ENCODE data around the gene CYTH1.

The CYTH1 gene

GRCh38 chr17:78737332-78737731 lies 44.7 kb downstream of the CYTH1 start:
- no peak for DNase-seq (ENCODE audit: extremely low spot score)
- ChIA-PET CTCF (interaction anchor here (2.2 kb wide), 1 partner anchor 9 kb away, joined by 6 read pairs; no protein-coding TSS in a partner anchor), POLR2A (interaction anchor here (0.7 to 4.2 kb wide), 5 partner anchors 13 to 242 kb away, joined by 3 to 42 read pairs (median 3); partner anchors contain the start of gene LGALS3BP)
- peak; percentile 93 for TF ChIP-seq ZNF384 (IDR thresholded peaks at IDR 0.05)
- TF ChIP-seq NFRKB (IDR thresholded peaks at IDR 0.05): no peak
- no peak; the same call in 1 of the 2 replicates for TF ChIP-seq CTBP1 (IDR thresholded peaks at IDR 0.05; ENCODE audit: borderline replicate concordance)
- no peak for TF ChIP-seq L3MBTL2 (conservative IDR thresholded peaks at IDR 0.05)
- no peak for TF ChIP-seq FOXA1 (IDR thresholded peaks at IDR 0.05)

DNA sequence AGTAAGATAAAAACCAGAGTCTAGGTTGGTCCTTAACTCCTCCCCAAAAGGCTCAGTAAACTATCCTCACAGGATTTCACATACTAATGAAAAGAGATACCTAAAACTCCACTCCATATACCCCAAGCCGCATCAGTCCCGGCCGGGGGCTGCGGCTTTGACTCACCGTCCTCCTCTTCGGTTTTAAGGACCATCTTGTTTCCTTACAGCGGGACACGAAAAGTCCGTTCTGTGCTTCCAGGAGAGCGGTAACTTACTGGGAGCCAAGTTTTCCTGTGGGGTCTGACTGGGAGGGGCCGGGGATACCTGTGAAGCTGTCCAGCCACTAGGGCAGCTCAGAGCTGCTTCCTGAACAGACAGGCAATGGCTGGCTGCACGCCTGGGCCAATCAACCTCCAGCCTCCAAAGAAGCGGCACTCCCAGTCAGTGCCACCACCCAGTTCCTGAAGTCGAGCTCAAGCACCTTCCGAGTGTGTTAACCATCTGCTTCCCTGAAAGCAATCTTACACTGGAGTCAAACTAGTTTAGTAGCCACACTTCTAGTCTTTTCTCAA lies 45.5 kb downstream of the CYTH1 start:
- POLR2A ChIA-PET: interaction anchor here (0.7 to 4.2 kb wide), 5 partner anchors 13 to 223 kb away, joined by 3 to 42 read pairs (median 3); no protein-coding TSS in a partner anchor
- CTCF ChIA-PET: interaction anchor here (0.6 to 2.2 kb wide), 5 partner anchors 10 to 1109 kb away, joined by 3 to 6 read pairs (median 3); no protein-coding TSS in a partner anchor

GRCh38 chr17:78735832-78736525 lies 46.1 kb downstream of the CYTH1 start:
- no peak for TF ChIP-seq ARNT (IDR thresholded peaks at IDR 0.05)
- TF ChIP-seq, protein P1, sequence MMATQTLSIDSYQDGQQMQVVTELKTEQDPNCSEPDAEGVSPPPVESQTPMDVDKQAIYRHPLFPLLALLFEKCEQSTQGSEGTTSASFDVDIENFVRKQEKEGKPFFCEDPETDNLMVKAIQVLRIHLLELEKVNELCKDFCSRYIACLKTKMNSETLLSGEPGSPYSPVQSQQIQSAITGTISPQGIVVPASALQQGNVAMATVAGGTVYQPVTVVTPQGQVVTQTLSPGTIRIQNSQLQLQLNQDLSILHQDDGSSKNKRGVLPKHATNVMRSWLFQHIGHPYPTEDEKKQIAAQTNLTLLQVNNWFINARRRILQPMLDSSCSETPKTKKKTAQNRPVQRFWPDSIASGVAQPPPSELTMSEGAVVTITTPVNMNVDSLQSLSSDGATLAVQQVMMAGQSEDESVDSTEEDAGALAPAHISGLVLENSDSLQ (IDR thresholded peaks at IDR 0.05): peak; percentile 28; the same call in 1 of the 2 replicates
- TF ChIP-seq NFRKB (IDR thresholded peaks at IDR 0.05): no peak
- DNase-seq (ENCODE audit: extremely low spot score): no peak
- CTCF ChIA-PET: interaction anchor here (0.6 to 2.2 kb wide), 5 partner anchors 10 to 1110 kb away, joined by 3 to 6 read pairs (median 3); no protein-coding TSS in a partner anchor
- POLR2A ChIA-PET: interaction anchor here (0.9 to 4.2 kb wide), 4 partner anchors 12 to 222 kb away, joined by 3 to 42 read pairs (median 3); no protein-coding TSS in a partner anchor

More for the DNA sequence above, 45.5 kb downstream of the CYTH1 start:
- TF ChIP-seq L3MBTL2 (conservative IDR thresholded peaks at IDR 0.05) (0 out of 2 replicates have a peak, but pooled peaks have one; percentile 10), TARDBP (IDR thresholded peaks at IDR 0.05) (no peak)
- DNase-seq (ENCODE audit: extremely low spot score): peak; percentile 79

DNA sequence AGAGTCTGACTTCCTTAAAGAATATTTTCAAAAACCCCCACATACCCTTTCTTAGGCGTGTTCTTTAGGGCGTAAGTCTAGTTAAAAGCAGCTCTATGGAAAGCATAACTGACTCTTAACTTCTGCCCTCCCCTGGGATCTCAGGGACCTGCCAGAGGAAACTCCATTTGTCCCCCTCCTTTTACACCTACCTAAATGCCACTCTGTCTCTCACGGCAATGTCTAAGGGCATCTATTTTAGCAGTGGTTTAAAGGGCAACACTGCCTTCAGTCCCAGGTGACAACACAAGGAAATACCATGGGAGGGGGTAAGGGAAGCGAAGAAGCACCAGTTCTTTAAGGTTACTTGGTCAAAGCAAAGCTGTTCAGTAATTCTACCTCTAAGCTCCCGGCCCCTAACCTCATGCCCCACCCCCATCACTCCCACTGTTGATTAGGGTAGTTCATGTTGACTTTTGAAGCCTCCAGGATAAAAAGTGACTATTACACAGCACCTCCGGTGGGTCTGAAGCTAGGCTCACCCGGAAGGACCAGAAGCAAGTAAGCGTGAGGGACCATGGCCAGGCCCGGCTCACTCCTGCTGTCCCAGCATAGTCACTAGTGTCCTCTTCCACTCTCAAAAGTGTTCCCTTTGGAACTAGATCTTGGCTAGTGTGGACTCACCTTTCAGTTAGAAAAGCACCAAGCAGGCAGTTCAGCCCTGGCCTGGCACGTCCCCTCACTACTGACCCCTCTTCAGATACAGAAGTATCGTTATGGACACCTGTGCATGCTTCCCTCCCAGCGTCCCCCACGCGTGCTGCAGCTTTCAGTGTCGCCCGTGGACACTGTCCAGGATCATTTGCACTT lies 47.1 kb downstream of the CYTH1 start:
- POLR2A ChIA-PET: interaction anchor here (4.2 kb wide), 1 partner anchor 11 kb away, joined by 42 read pairs; no protein-coding TSS in a partner anchor
- CTCF ChIA-PET: interaction anchor here (0.7 to 2.2 kb wide), 3 partner anchors 9 to 597 kb away, joined by 3 to 6 read pairs (median 5); no protein-coding TSS in a partner anchor
- TF ChIP-seq ELF4 (IDR thresholded peaks at IDR 0.05): no peak
- TF ChIP-seq FOXA1 (IDR thresholded peaks at IDR 0.05): no peak
- TF ChIP-seq FOXM1 (IDR thresholded peaks at IDR 0.05; ENCODE audit: borderline replicate concordance): no peak
- no peak for TF ChIP-seq SP1 (IDR thresholded peaks at IDR 0.05)
- TF ChIP-seq HDGF (IDR thresholded peaks at IDR 0.05; ENCODE audit: borderline replicate concordance): no peak
- TF ChIP-seq ARNT (IDR thresholded peaks at IDR 0.05): no peak
- no peak for TF ChIP-seq SUZ12 (IDR thresholded peaks at IDR 0.05)
- TF ChIP-seq, protein P1 (IDR thresholded peaks at IDR 0.05): no peak
- no peak for TF ChIP-seq FOXK2 (IDR thresholded peaks at IDR 0.05)
- no peak for DNase-seq (ENCODE audit: extremely low spot score)

GRCh38 chr17:78732354-78732753 lies 49.7 kb downstream of the CYTH1 start:
- no peak for DNase-seq (ENCODE audit: extremely low spot score)
- POLR2A ChIA-PET: no interaction called here
- TF ChIP-seq, protein P1 (IDR thresholded peaks at IDR 0.05): no peak
- TF ChIP-seq FOXA1 (IDR thresholded peaks at IDR 0.05): no peak
- no peak for TF ChIP-seq SP1 (IDR thresholded peaks at IDR 0.05)
- TF ChIP-seq L3MBTL2 (conservative IDR thresholded peaks at IDR 0.05): no peak
- no peak for TF ChIP-seq SUZ12 (IDR thresholded peaks at IDR 0.05)
- TF ChIP-seq HDGF (IDR thresholded peaks at IDR 0.05; ENCODE audit: borderline replicate concordance): no peak
- no peak for TF ChIP-seq ARNT (IDR thresholded peaks at IDR 0.05)
- TF ChIP-seq BHLHE40 (IDR thresholded peaks at IDR 0.05; ENCODE audit: borderline replicate concordance): no peak
- no peak for TF ChIP-seq NFRKB (IDR thresholded peaks at IDR 0.05)
- CTCF ChIA-PET: no interaction called here

DNA sequence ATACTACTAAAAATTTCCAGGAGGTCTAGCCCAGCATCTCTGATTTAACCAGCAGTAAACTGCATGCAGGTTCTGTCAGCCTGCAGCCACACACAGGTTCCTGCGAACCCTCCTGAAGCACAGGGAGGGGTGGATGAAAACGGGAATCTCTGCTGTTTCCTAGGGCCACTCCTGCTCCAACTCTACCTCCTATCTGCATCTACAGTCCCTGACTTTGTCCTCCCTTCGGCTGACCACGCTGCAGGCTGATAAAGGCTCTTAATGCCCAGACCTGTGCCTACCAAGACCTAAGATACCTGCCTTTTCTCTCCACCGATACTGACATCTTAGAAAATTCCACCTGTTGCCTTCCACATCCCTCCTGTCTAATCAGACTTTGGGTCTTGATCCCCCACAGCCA lies 50.2 kb downstream of the CYTH1 start:
- TF ChIP-seq LEF1 (IDR thresholded peaks at IDR 0.05; ENCODE audit: borderline replicate concordance) (no peak), ELF4 (IDR thresholded peaks at IDR 0.05) (no peak), SP1 (IDR thresholded peaks at IDR 0.05) (no peak), ZNF384 (IDR thresholded peaks at IDR 0.05) (no peak), FOXA1 (IDR thresholded peaks at IDR 0.05) (no peak), HDGF (IDR thresholded peaks at IDR 0.05; ENCODE audit: borderline replicate concordance) (no peak), NFRKB (IDR thresholded peaks at IDR 0.05) (no peak)
- POLR2A ChIA-PET: no interaction called here
- no peak for DNase-seq (ENCODE audit: extremely low spot score)
- CTCF ChIA-PET: no interaction called here

Data from HEK293T (cell line).